Ishikawa (cell line): ENCODE measurements around the gene CERK.

Experiments
- EP300 ChIP-seq: IDR thresholded peaks from 2 replicates; pipeline ENCODE4 v1.6.1; 2012; ENCODE audit warnings: borderline replicate concordance
- FOXM1 ChIP-seq: IDR thresholded peaks from 2 replicates; pipeline ENCODE4 v1.6.1; 2012; ENCODE audit warnings: low read depth, borderline replicate concordance
- NFIC ChIP-seq: IDR thresholded peaks from 2 replicates; pipeline ENCODE4 v1.6.1; 2012
- TCF12 ChIP-seq: IDR thresholded peaks from 2 replicates; pipeline ENCODE4 v1.6.1; 2012; ENCODE audit warnings: low read depth
- YY1 ChIP-seq: IDR thresholded peaks from 2 replicates; pipeline ENCODE4 v1.6.1; 2012; ENCODE audit warnings: low read depth

DNA sequence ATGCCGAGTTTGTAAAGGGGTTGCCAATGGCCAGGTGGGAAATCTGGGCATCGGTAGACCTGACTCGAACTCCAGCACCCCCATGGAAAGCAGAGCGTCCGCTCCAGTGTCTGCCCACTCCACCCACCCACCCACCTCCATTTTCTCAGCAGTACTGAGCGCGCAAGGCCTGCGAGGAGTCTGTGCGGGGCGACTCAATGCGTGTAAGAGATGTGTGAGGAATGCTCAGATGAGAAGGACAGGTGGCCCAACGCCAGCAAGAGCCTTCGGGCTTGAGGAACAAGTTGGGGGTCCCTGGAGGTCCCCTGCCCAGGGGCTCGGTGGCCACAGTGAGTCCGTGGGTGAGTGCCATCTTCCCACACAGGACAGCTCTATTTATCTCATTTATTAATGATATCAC, 50.6 kb downstream of the CERK start:
- no peak for TF ChIP-seq NFIC
- TF ChIP-seq EP300, result no peak
- TF ChIP-seq YY1, result no peak
- TF ChIP-seq TCF12, result no peak
- TF ChIP-seq FOXM1, result no peak
